NCI-H2196 treated with DMSO at 0.1 percent for 48 hours (cell line): ENCODE data around the gene FSD1.
"Not testable (repeated sequence)": the region's sequence is repeated elsewhere in the genome, so short reads cannot be mapped to it uniquely, and the experiment has no call there.

Source experiments
- DNase-seq: peaks from one replicate; lab custom pipeline; 2025; ENCODE audit not compliant: unreplicated experiment; lab: John Stamatoyannopoulos, UW

The FSD1 gene

GRCh38 chr19:4342615-4343369, 38.4 kb downstream of the FSD1 start:
- peak; percentile 100 for DNase-seq

DNA sequence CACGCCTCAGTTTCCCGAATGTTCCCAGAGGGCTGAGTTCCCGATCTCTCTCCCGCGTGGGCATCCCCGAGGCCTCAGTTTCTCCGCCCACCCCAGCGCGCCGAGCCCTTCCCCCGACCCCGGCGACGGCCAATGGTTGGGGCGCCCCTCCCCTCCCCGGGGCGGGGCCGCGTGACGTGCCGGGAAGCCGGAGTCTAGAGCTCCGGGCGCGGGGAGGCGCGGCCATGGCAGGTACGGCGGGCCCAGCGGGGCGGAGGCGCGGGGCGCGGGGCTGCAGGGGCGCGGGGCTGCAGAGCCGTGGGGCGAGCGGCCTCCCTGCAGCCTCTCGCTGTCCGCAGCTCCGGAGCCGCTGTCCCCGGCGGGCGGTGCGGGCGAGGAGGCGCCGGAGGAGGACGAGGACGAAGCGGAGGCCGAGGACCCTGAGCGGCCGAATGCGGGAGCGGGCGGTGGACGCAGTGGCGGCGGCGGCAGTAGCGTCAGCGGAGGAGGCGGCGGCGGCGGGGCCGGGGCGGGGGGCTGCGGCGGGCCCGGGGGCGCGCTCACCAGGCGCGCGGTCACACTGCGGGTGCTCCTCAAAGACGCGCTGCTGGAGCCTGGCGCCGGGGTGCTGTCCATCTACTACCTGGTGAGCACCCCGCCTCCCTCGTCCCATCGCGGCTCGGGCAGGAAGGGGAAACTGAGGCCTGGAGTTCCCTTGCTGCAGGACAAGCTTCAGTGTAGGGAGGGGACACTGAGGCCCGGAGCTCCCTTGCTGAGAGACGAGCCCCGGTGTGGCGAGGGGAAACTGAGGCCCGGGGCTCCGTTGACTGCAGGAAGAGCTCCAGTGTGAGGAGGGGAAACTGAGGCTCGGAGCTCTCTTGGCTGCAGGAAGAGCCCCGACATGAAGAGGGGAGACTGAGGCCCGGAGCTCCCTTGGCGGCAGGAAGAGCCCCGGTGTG, 39.2 kb downstream of the FSD1 start, which contains the start of gene MPND:
Gene MPND, plus strand, starts transcription at position 193 of the 938 bp plus-strand sequence. Its CDS starts 32 bp downstream, at position 225.
- DNase-seq, result peak; percentile 67

DNA sequence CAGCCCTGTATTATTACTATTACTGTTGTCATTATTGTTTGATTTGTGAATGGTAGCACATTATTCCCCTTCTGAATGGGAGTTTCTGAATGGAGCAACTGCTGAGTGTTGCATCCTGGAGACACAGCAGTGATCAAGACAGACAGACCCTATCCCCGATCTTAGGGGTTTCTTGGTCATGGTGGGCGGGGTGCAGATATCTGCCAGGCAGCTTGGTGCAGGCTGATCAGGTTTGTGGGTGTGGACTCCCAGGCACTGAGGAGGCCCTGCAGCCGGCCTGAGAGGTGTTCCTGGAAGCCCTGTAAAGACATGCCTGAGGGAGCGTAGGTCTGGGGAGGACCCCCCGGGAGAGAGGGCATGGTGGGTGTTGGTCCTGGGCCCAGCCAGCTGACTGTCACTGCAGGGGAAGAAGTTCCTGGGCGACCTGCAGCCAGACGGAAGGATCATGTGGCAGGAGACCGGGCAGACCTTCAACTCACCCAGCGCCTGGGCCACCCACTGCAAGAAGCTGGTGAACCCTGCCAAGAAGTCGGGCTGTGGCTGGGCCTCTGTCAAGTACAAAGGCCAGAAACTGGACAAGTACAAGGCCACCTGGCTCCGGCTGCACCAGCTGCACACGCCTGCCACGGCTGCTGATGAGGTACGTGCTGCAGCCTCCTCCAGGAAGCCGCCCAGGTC, 41.1 kb downstream of the FSD1 start:
- no peak for DNase-seq

DNA sequence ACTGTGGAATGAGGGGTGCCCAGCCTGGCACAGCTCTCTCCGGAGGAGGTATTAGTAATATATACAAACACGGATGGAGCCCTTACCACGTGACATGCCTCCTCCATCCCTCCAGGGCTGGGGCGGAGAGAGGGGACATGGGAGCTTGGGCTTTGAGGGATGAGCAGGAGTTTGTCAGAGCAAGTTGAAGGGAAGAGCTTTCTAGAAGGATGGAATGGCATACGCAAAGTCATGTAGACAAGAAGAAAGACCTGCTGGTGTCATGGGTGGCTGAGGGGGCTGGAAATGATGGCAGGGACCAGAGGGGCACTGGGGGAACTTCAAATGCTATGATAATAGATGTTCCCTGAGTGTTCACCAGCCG, 41.6 kb downstream of the FSD1 start:
- no peak for DNase-seq

DNA sequence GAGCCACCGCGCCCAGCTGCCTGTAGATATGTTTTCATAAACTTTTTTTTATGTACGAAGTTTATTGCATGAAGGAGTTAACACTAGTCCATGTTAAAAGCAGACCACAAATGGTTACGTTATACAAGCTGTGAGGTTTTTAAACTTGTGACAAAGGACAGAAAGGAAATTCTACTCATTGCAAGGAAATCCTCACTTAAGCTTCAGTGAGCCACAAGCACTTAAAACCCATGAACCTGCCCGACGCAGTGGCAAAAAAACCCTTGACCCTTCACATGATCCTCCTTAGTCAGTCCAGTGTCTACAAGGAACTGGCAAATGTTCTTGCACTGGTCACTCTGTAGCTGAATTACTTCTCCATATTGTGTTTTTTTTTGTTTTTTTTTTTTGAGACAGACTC, 43.1 kb downstream of the FSD1 start:
- DNase-seq, result no peak

GRCh38 chr19:4349225-4349624, 44.8 kb downstream of the FSD1 start:
- not testable (repeated sequence) for DNase-seq

DNA sequence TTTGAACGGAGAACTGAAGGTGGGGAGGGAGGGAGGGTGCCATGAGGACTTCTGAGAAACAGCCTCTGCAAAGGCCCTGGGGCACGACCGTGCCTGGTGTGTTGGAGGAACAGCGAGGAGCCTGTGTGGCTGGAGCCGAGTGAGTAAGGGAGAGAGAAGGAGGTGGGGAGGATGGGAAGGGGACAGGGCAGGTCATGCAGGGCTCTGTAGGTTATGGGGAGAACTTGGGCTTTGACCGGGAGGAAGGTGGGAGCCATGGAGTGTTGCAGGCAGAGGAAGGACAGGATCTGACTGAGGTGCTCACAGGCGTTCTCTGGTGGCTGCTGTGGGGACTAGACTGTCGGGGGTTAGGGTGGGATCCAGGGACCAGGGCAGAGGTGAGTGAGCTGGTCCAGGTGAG, 45.7 kb downstream of the FSD1 start:
- no peak for DNase-seq

GRCh38 chr19:4350726-4351125, 46.3 kb downstream of the FSD1 start:
- DNase-seq, result no peak

DNA sequence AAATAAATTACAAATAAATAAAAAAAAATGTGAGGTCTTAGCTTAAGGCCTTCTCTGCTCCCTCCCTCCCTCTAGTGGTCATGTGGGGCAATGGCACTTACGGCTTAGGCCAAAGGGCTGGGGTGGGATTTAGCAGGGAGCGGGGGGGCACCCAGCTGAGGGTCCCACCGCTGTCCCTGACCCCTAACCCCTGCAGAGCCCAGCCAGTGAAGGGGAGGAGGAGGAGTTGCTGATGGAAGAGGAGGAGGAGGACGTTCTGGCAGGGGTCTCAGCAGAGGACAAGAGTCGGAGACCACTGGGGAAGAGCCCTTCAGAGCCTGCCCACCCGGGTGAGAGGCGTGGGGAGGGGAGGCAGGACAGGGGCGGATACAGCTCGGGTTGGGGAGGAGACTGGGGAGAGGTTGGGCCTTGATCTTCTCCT, 48.3 kb downstream of the FSD1 start:
- peak; percentile 19 for DNase-seq

DNA sequence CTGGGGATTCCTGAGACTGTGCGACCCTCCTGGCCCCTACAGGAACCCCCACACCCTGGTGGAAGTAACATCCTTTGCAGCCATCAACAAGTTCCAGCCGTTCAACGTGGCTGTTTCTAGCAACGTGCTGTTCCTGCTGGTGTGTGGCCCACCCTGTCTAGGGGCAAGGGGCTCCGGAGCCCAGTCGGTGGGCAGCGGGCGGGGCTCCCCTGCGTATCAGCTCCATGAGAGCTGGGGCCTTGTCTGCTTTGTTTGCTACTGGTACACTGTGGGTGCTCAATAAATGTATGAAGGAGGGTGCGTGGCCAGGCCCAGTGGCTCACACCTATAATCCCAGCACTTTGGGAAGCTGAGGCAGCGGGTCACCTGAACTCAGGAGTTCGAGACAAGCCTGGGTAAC, 49.9 kb downstream of the FSD1 start:
- no peak for DNase-seq

- DNase-seq, result no peak
These were observed 50.5 kb downstream of the FSD1 start for GRCh38 chr19:4354897-4355296.

DNA sequence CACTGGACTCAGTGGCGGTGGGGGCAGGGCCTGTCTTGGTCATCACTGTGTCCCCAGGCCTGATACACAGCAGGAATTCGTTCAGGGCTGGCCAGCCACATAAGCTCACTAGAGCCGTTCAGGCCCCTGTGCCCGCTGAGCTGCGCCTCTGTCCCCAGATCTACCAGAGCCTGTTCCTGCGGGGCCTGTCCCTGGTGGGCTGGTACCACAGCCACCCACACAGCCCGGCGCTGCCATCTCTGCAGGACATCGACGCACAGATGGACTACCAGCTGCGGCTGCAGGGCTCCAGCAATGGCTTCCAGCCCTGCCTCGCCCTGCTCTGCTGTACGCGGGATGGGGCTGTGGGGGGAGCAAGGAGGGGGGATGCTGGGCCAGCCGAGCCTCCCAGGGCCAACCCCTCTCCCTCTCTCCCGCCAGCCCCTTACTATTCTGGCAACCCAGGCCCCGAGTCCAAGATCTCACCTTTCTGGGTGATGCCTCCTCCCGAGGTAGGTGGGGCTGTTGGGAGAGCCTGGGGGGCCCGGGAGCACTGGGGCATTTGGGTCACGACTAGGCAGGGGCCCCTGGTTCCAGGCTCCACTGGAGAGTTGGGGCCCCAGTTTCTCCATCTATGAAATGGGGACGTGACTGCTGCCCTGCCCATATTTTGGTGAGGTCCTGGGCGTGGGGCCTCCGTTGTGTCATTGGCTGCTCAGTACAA, 52.8 kb downstream of the FSD1 start:
- no peak for DNase-seq

DNA sequence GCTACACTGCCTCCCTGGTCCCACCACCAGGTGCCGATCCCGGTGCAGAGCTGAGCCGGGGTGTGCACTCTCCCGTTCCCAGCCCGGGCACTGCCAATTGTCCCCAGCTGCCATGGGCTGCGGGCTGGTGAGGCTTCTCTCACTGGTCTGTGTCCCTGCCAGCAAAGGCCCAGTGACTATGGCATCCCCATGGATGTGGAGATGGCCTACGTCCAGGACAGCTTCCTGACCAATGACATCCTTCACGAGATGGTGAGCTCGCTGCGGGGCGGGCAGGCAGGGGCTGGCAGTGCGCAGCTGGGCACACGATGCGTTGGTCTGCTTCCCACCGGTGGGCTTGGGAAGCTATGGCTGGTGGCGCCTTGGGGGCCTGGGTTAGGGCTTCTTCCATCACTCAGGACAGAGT, 53.5 kb downstream of the FSD1 start:
- DNase-seq, result no peak

DNA sequence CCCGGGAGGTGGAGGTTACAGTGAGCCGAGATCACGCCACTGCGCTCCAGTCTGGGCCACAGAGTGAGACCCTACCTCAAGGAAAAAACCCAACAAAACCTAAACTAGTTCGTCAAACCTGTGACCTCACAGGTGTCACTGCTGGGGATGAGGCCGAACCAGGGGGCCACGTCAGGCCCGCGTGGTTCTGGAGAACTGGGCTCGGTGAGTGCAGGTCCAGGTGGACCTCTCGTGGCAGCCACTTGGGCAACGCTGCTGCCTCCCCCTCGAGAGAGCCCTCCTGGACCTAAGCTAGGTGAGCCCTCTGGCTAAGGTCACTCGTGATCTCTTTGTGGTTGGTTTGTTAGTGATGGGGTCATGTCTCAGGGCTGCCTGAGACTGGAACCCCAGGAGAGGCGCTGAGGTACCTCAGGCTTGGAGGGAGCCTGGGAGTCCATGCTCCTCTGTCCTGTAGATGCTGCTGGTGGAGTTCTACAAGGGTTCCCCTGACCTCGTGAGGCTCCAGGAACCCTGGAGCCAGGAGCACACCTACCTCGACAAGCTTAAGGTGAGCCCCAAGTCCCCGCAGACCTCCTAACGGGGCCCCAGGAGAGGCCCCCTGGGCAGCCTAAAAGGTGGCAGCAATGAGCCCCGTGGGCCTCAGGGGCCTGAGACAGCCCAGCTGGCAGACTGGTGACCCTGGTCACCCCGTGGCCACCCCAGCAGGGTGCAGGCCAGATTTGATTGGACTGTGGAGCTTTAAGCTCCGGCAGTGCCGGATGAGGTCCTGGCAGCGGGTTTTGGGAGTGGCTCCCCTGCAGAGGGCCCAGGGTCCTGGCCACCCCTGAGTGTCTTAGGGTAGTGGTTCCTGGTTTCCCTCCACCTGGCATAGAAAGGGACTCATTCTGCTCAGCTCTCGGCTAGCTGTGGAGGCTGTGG, 54.6 kb downstream of the FSD1 start:
- DNase-seq, result no peak

DNA sequence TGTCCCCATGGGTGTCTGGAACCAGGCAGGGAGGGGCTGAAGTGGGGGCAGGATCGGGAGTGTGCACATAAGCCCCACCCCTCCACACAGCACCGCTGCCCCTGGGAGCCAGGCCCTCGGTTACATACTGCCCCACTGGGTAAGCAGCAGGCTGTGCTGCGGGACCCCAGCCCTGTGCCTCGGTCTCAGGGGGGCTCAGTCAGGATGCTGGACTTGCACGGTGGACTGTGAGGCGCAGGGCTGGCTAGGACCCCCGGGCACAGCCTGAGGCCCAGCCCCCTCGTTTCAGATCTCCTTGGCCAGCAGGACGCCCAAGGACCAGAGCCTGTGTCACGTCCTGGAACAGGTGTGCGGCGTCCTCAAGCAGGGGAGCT, 55.2 kb downstream of the FSD1 start:
- DNase-seq, result no peak

GRCh38 chr19:4360081-4360569, 55.7 kb downstream of the FSD1 start:
- DNase-seq, result no peak

DNA sequence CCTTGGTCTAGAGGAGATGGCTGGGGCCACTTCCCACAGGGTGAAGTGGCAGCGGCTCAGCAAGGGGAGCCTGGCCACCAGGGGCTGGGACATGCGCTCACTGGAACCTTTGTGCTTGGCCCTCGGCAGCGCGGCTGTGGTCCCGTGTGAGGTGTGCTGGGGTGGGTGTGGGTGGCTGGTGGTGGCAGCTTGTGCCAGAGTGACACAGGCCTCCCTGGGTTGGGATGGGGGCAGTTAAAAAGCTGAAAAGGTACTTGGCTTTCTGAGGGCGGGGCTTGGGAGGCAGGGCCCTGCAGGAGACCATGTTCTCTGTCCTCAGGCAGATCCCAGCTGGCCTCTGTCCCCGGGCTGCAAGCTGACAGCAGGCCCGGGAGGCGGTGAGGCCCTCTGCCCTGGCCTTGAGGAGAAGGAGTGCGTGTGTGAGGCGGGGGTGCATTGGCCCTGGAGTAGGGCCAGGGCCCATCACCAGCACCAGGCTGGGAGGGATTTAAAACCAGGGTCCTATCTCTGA, 56.3 kb downstream of the FSD1 start:
- no peak for DNase-seq

GRCh38 chr19:4361152-4362046, 57.0 kb downstream of the FSD1 start:
- no peak for DNase-seq
